ENCODE results near the gene RTN4IP1.

DNA sequence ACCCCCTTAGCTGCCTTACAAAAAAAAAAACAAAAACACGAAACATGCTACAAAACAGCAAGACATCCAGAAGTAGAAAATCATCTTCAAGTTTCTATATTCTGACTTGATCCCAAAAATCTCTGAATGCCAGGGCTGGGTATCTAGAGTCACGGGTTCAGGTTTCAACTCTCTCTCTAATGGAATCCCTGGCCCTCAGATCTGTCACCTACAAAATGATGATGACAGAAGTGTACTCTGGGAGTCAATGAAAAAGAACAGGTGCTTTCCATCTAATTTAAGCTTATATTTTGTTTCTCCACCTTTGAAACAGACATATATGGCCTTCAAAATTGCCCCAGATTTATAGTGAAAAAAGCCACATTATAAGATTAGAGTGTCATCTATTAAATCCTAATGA is 18.3 kb downstream of the RTN4IP1 start:
- TF ChIP-seq CTCF (IDR thresholded peaks at IDR 0.05) = no peak
- TF ChIP-seq POLR2A (IDR thresholded peaks at IDR 0.05) = no peak
- no peak for TF ChIP-seq POLR2AphosphoS5 (IDR thresholded peaks at IDR 0.05)

All from prostate gland (tissue), 2 donors.